22Rv1 (cell line): ENCODE measurements around the gene DYRK2.

Experiments
- CTCF ChIP-seq: fragments of 450-650 bp; IDR thresholded peaks from 2 replicates; pipeline ENCODE4 v1.5.1; 2017; ENCODE audit warnings: mild to moderate bottlenecking
- ZFX ChIP-seq: fragments of 450-650 bp; IDR thresholded peaks from 2 replicates; pipeline ENCODE4 v1.6.1; 2017; ENCODE audit warnings: antibody characterized with exemption, borderline replicate concordance

GRCh38 chr12:67681105-67681778 is 32.7 kb downstream of the DYRK2 start:
- TF ChIP-seq CTCF (no peak), ZFX (no peak)
